ENCODE results near the gene GOLGA8N.

GRCh38 chr15:32641517-32642059 lies 48.3 kb downstream of the GOLGA8N start, which contains the start of gene SCG5:
- TF ChIP-seq CTCF (IDR thresholded peaks at IDR 0.05; ENCODE audit: insufficient read depth, low read depth, low read length): no peak
- TF ChIP-seq EZH2 (IDR thresholded peaks at IDR 0.05; ENCODE audit: insufficient read depth, low read length): no peak

Measured in astrocyte (in vitro differentiated cells and primary cell).